HL-60 (cell line): ENCODE data around the gene UBE2D4.

Source experiments
- DNase-seq, 2 experiments: peaks; one replicate each; pipeline ENCODE4 v3.0.0-alpha.2; 2010 to 2020; ENCODE audit warnings: low read depth in 1 of 2, low spot score in 1 of 2
- H3K27ac ChIP-seq: fragments of 250-450 bp; sonication (Bioruptor Pico); replicated peaks from 2 replicates; pipeline ENCODE4 v1.5.1; 2020; ENCODE audit warnings: mild to moderate bottlenecking, moderate library complexity
- H3K27me3 ChIP-seq: fragments of 250-450 bp; sonication (Bioruptor Pico); 2 replicates; pipeline ENCODE4 v1.5.1; 2021; ENCODE audit warnings: mild to moderate bottlenecking, moderate library complexity; ENCODE audit not compliant: insufficient read depth, poor library complexity, severe bottlenecking
- H3K4me3 ChIP-seq: replicated peaks from 2 replicates; pipeline ENCODE4 v1.5.1; 2011; ENCODE audit warnings: mild to moderate bottlenecking, control low read depth, low read length; ENCODE audit not compliant: insufficient read depth
- GABPA ChIP-seq: IDR thresholded peaks from 2 replicates; pipeline ENCODE4 v1.6.1; 2012; ENCODE audit warnings: low read depth
- POLR2AphosphoS5 ChIP-seq: IDR thresholded peaks from 2 replicates; pipeline ENCODE4 v1.6.1; 2012; ENCODE audit warnings: low read depth
- REST ChIP-seq: IDR thresholded peaks from 2 replicates; pipeline ENCODE4 v1.6.1; 2012; ENCODE audit warnings: low read depth; ENCODE audit not compliant: insufficient replicate concordance
- SPI1 ChIP-seq: IDR thresholded peaks from 2 replicates; pipeline ENCODE4 v1.6.1; 2012; ENCODE audit warnings: low read depth, mild to moderate bottlenecking, borderline replicate concordance
- TF ChIP-seq, protein P1 (sequence below): IDR thresholded peaks from one replicate; pipeline ENCODE4 v1.5.1; 2011; ENCODE audit warnings: low read length, control low read depth, inconsistent platforms; ENCODE audit not compliant: insufficient read depth

The UBE2D4 gene

GRCh38 chr7:43927810-43928209 is 1.6 kb downstream of the UBE2D4 start:
- H3K27ac ChIP-seq = no peak overlapping the region
- no peaks in the 10 kb centered on the region for H3K27me3 ChIP-seq
- H3K4me3 ChIP-seq = no peak overlapping the region
- no peak for DNase-seq
- TF ChIP-seq REST = no peak
- TF ChIP-seq POLR2AphosphoS5 = no peak
- TF ChIP-seq, protein P1, sequence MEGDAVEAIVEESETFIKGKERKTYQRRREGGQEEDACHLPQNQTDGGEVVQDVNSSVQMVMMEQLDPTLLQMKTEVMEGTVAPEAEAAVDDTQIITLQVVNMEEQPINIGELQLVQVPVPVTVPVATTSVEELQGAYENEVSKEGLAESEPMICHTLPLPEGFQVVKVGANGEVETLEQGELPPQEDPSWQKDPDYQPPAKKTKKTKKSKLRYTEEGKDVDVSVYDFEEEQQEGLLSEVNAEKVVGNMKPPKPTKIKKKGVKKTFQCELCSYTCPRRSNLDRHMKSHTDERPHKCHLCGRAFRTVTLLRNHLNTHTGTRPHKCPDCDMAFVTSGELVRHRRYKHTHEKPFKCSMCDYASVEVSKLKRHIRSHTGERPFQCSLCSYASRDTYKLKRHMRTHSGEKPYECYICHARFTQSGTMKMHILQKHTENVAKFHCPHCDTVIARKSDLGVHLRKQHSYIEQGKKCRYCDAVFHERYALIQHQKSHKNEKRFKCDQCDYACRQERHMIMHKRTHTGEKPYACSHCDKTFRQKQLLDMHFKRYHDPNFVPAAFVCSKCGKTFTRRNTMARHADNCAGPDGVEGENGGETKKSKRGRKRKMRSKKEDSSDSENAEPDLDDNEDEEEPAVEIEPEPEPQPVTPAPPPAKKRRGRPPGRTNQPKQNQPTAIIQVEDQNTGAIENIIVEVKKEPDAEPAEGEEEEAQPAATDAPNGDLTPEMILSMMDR = no peak
- no peak for TF ChIP-seq GABPA
- TF ChIP-seq SPI1 = no peak

- no peak for DNase-seq
- Histone ChIP-seq H3K27ac (no peak overlapping the region), H3K27me3 (no peaks in the 10 kb centered on the region), H3K4me3 (no peak overlapping the region)
- TF ChIP-seq, protein P1 = no peak
- TF ChIP-seq REST (no peak), POLR2AphosphoS5 (no peak), SPI1 (no peak), GABPA (no peak)
Measured at GRCh38 chr7:43929529-43930457, 3.6 kb downstream of the UBE2D4 start.

GRCh38 chr7:43931346-43931745 is 5.1 kb downstream of the UBE2D4 start:
- no peaks in the 10 kb centered on the region for H3K27me3 ChIP-seq
- no peak for DNase-seq
- no peak overlapping the region for H3K4me3 ChIP-seq
- H3K27ac ChIP-seq = no peak overlapping the region
- TF ChIP-seq POLR2AphosphoS5 (no peak), REST (no peak), GABPA (no peak), SPI1 (no peak)
- TF ChIP-seq, protein P1 = no peak
